K562 (cell line): ENCODE results near the gene BCAR1. TPM values are rescaled to one million over a fixed set of nuclear protein-coding genes. Genes with fewer than 3 reads are reported as not detected.

ENCODE experiments used
- ATF6 ChIP-seq: sonication (generic); formaldehyde crosslinking; IDR thresholded peaks from 2 replicates; pipeline ENCODE4 v1.4.0; 2020; ENCODE audit warnings: mild to moderate bottlenecking, missing genetic modification reagents
- CBX8 ChIP-seq: fragments of 200-600 bp; sonication (generic); IDR thresholded peaks from 2 replicates; pipeline ENCODE4 v1.6.1; 2012; ENCODE audit warnings: borderline replicate concordance, mixed run types, low read depth, mild to moderate bottlenecking, moderate library complexity, mixed read lengths, low read length, control low read depth, inconsistent platforms; ENCODE audit not compliant: poor library complexity, severe bottlenecking; ENCODE audit errors: extremely low read depth
- CREM ChIP-seq: IDR thresholded peaks from 2 replicates; pipeline ENCODE4 v1.6.1; 2014; ENCODE audit warnings: antibody characterized with exemption, low read depth
- GTF2A2 ChIP-seq: IDR thresholded peaks from 2 replicates; pipeline ENCODE4 v1.6.1; 2016; ENCODE audit warnings: mild to moderate bottlenecking, missing genetic modification characterization, missing compliant biosample characterization
- GTF2E2 ChIP-seq: fragments of 200-800 bp; sonication (Bioruptor generic); IDR thresholded peaks from 2 replicates; pipeline ENCODE4 v1.6.1; 2016; ENCODE audit warnings: missing genetic modification characterization, missing compliant biosample characterization
- GTF3C2 ChIP-seq: IDR thresholded peaks from 3 replicates; pipeline ENCODE4 v1.6.1; 2011; ENCODE audit warnings: borderline replicate concordance, mild to moderate bottlenecking, moderate library complexity; ENCODE audit not compliant: insufficient read length; ENCODE audit errors: extremely low read depth
- HIVEP1 ChIP-seq: fragments of 250-450 bp; sonication (Bioruptor Pico); IDR thresholded peaks from 2 replicates; pipeline ENCODE4 v1.4.0; 2020; ENCODE audit warnings: mild to moderate bottlenecking
- HNRNPH1 ChIP-seq: fragments of 200-400 bp; formaldehyde crosslinking; optimal IDR thresholded peaks from 2 replicates; pipeline ENCODE3; 2017; ENCODE audit warnings: low read depth, mild to moderate bottlenecking, low read length, moderate library complexity
- KAT7 ChIP-seq: sonication (generic); formaldehyde crosslinking; IDR thresholded peaks from 2 replicates; pipeline ENCODE4 v1.8.0; 2022; ENCODE audit warnings: missing genetic modification reagents, mild to moderate bottlenecking, borderline replicate concordance
- L3MBTL2 ChIP-seq: fragments of 450-650 bp; IDR thresholded peaks from 2 replicates; pipeline ENCODE4 v1.6.1; 2016; ENCODE audit warnings: mild to moderate bottlenecking, moderate library complexity
- MTA3 ChIP-seq: fragments of 450-650 bp; formaldehyde crosslinking; IDR thresholded peaks from 2 replicates; pipeline ENCODE4 v1.6.1; 2017; ENCODE audit warnings: mild to moderate bottlenecking, borderline replicate concordance
- NFYB ChIP-seq: IDR thresholded peaks from 2 replicates; pipeline ENCODE4 v1.6.1; 2011; ENCODE audit warnings: mild to moderate bottlenecking, moderate library complexity; ENCODE audit not compliant: insufficient read length; ENCODE audit errors: extremely low read depth
- RAD51 ChIP-seq: fragments of 450-650 bp; IDR thresholded peaks from 2 replicates; pipeline ENCODE4 v1.7.1; 2016; ENCODE audit warnings: low read depth, mild to moderate bottlenecking, borderline replicate concordance
- SPI1 ChIP-seq: IDR thresholded peaks from 2 replicates; pipeline ENCODE4 v1.6.1; 2011; ENCODE audit warnings: low read depth, low read length, control low read depth, borderline replicate concordance
- TAF15 ChIP-seq: fragments of 200-400 bp; formaldehyde crosslinking; IDR thresholded peaks from 2 replicates; pipeline ENCODE4 v1.6.1; 2017; ENCODE audit warnings: mild to moderate bottlenecking, low read depth, low read length, moderate library complexity
- USF1 ChIP-seq: sonication (generic); formaldehyde crosslinking; IDR thresholded peaks from 2 replicates; pipeline ENCODE4 v1.9.0; 2022; ENCODE audit warnings: mild to moderate bottlenecking, missing genetic modification reagents
- ZNF609 ChIP-seq: sonication (generic); formaldehyde crosslinking; IDR thresholded peaks from 2 replicates; pipeline ENCODE4 v1.8.1; 2023; ENCODE audit warnings: missing genetic modification reagents, mild to moderate bottlenecking, borderline replicate concordance
- ZNF778 ChIP-seq: fragments of 450-650 bp; formaldehyde crosslinking; IDR thresholded peaks from 2 replicates; pipeline ENCODE4 v1.4.0; 2020; ENCODE audit warnings: mild to moderate bottlenecking, moderate library complexity
- polyA plus RNA-seq, 8 experiments: library from polyadenylated mRNA; depleted of rRNA in 4 of 8; stranded (reverse) in 5 of 8; unstranded in 3 of 8; fragments of >200 nt; fragmentation: Nextera tagmentation in 2 of 8; fragmentation: Illumina TruSeq in 1 of 8; extraction: Ambion mirVana in 2 of 8; extraction: Trizol in 1 of 8; gene quantifications; 2 replicates each; pipeline versions ENCODE4 v1.2.1 to v1.2.3, GENCODE V29; 2011 to 2014; ENCODE audit warnings: inconsistent platforms in 1 of 8, missing spikeins in 1 of 8
- total RNA-seq, 7 experiments: library from RNA; depleted of rRNA in 6 of 7; stranded (reverse); fragments of >200 nt in 6 of 7; fragmentation: Illumina TruSeq in 2 of 7; extraction: Trizol in 2 of 7; gene quantifications; 2 replicates each; pipeline versions ENCODE4 v1.2.1 to v1.2.3, GENCODE V29; 2011 to 2021; ENCODE audit warnings: low replicate concordance in 1 of 7

Gene BCAR1
- total and polyA plus RNA-seq, 9 of the 15 experiments (the other 6 are each of a cell fraction or from before 2014, with no cell fraction given), result 0.10 to 26.3 (median 3.6) TPM

- TF ChIP-seq ZNF609, result no peak
- TF ChIP-seq HNRNPH1, result no peak
- TF ChIP-seq USF1 (CRISPR knock-in tag), result peak; percentile 70
- TF ChIP-seq GTF2A2 (tag), result no peak
- TF ChIP-seq CREM, result no peak
- TF ChIP-seq TAF15, result no peak
- no peak for TF ChIP-seq ZNF778 (CRISPR knock-in tag)
- TF ChIP-seq ATF6 (CRISPR knock-in tag), result no peak
- TF ChIP-seq GTF2E2 (tag), result no peak
- no peak for TF ChIP-seq CBX8
- TF ChIP-seq RAD51, result peak; percentile 51; the same call in 1 of the 2 replicates
- no peak for TF ChIP-seq KAT7 (CRISPR knock-in tag)
- TF ChIP-seq GTF3C2, result no peak
- peak; percentile 27; the same call in 1 of the 2 replicates for TF ChIP-seq SPI1
- TF ChIP-seq MTA3, result no peak
- no peak for TF ChIP-seq NFYB
- TF ChIP-seq HIVEP1 (CRISPR knock-in tag), result no peak
- TF ChIP-seq L3MBTL2, result peak; percentile 78
Measured at GRCh38 chr16:75222271-75222783, 29.1 kb downstream of the BCAR1 start (continued).
